ENCODE measurements around the gene DAPK3. TPM values are rescaled to one million over a fixed set of nuclear protein-coding genes. Genes with fewer than 3 reads are reported as not detected.

DAPK3 gene
- total RNA-seq, 1 experiment from 2014 or later: 38.1 TPM

DNA sequence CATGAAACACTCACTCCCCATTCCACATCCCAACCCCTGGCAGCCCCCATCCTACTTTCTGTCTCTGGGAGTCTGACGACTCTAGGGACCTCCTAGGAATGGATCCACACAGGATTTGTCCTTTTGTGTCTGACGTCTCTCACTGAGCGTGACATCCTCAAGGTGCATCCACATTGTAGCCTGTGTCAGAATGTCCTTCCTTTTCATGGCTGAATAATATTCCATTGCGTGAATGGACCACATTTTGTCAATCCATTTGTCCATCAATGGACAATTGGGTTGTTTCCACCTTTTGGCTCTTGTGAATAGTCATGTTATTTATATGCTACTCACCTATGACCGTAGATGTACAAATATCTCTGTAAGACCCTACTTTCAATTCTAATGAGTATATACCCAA, 54.9 kb downstream of the DAPK3 start:
- H3K4me1 ChIP-seq (replicated peaks; ENCODE audit: insufficient read depth): no peaks in the 10 kb centered on the region
- no peak overlapping the region for H3K4me2 ChIP-seq
- H3K9me2 ChIP-seq (ENCODE audit: insufficient read depth): no peaks in the 10 kb centered on the region
- H3K79me2 ChIP-seq (ENCODE audit: low read depth): no peaks in the 10 kb centered on the region
- peaks cover 9% of the 10 kb centered on the region; the same call in 1 of the 2 replicates for H3K27me3 ChIP-seq (ENCODE audit: insufficient read depth, low read depth)
- H4K20me1 ChIP-seq (ENCODE audit: insufficient read depth): no peaks in the 10 kb centered on the region
- intact Hi-C loops (cut with micrococcal nuclease; ENCODE audit: unreplicated experiment): no loop called here
- no peak overlapping the region for H3K4me3 ChIP-seq
- no peak overlapping the region for H3K27ac ChIP-seq
- no peaks in the 10 kb centered on the region for H3F3A ChIP-seq (ENCODE audit: insufficient read depth, low read depth)
- TF ChIP-seq EZH2 (IDR thresholded peaks at IDR 0.05; ENCODE audit: low read depth): no peak
- TF ChIP-seq, protein P1, sequence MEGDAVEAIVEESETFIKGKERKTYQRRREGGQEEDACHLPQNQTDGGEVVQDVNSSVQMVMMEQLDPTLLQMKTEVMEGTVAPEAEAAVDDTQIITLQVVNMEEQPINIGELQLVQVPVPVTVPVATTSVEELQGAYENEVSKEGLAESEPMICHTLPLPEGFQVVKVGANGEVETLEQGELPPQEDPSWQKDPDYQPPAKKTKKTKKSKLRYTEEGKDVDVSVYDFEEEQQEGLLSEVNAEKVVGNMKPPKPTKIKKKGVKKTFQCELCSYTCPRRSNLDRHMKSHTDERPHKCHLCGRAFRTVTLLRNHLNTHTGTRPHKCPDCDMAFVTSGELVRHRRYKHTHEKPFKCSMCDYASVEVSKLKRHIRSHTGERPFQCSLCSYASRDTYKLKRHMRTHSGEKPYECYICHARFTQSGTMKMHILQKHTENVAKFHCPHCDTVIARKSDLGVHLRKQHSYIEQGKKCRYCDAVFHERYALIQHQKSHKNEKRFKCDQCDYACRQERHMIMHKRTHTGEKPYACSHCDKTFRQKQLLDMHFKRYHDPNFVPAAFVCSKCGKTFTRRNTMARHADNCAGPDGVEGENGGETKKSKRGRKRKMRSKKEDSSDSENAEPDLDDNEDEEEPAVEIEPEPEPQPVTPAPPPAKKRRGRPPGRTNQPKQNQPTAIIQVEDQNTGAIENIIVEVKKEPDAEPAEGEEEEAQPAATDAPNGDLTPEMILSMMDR (conservative IDR thresholded peaks at IDR 0.05): no peak
- H3K9me3 ChIP-seq (ENCODE audit: insufficient read depth, low read depth): no peaks in the 10 kb centered on the region
- ChIA-PET POLR2A (ENCODE audit: unreplicated experiment) (no interaction called here), CTCF (no interaction called here)
- no peaks in the 10 kb centered on the region for H3K36me3 ChIP-seq (ENCODE audit: low read depth)
- no peak overlapping the region for H2AFZ ChIP-seq
- DNase-seq: no peak
- BruUV-seq (replicated peaks): no TSS peak

DNA sequence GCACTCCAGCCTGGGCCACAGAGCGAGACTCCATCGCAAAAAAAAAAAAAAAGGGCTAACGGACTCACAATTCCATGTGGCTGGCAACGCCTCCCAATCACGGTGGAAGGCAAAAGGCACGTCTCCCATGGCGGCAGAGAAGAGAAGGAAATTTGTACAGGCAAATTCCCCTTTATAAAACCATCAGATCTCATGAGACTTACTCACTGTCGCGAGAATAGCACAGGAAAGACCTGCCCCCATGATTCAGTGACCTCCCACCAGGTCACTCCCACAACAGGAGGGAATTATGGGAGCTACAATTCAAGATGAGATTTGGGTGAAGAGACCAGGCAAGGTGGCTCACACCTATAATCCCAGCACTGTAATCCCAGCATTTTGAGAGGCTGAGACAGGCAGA, 56.7 kb downstream of the DAPK3 start:
- no peak overlapping the region for H3K4me2 ChIP-seq
- TF ChIP-seq, protein P1 (conservative IDR thresholded peaks at IDR 0.05): no peak
- no peak for TF ChIP-seq EZH2 (IDR thresholded peaks at IDR 0.05; ENCODE audit: low read depth)
- H4K20me1 ChIP-seq (ENCODE audit: insufficient read depth): no peaks in the 10 kb centered on the region

DNA sequence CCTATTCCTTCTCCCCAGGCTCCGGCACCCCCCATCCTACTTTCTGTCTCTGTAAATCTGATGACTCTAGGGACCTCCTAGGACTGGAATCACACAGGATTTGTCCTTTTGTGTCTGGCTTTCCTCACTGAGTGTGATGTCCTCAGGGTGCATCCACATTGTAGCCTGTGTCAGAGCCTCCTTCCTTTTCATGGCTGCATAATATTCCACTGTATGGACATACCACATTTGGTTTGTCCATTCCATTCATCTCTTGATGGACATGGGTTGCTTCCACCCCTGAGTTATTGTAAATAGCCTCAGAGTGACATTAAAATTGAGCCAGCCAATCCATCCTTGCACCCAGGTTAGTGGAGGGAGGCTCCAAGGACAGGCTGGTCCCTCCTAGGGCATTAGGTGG, 60.8 kb downstream of the DAPK3 start:
- Histone ChIP-seq H3F3A (ENCODE audit: insufficient read depth, low read depth) (no peaks in the 10 kb centered on the region), H3K79me2 (ENCODE audit: low read depth) (no peaks in the 10 kb centered on the region), H3K9me2 (ENCODE audit: insufficient read depth) (no peaks in the 10 kb centered on the region), H4K20me1 (ENCODE audit: insufficient read depth) (no peaks in the 10 kb centered on the region), H3K27me3 (ENCODE audit: insufficient read depth, low read depth) (peaks cover 18% of the 10 kb centered on the region), H2AFZ (no peak overlapping the region), H3K4me1 (replicated peaks; ENCODE audit: insufficient read depth) (no peaks in the 10 kb centered on the region), H3K36me3 (ENCODE audit: low read depth) (no peaks in the 10 kb centered on the region), H3K27ac (no peak overlapping the region), H3K4me2 (no peak overlapping the region), H3K4me3 (no peak overlapping the region), H3K9me3 (ENCODE audit: insufficient read depth, low read depth) (no peaks in the 10 kb centered on the region)
- ChIA-PET CTCF (no interaction called here), POLR2A (ENCODE audit: unreplicated experiment) (no interaction called here)
- BruUV-seq (replicated peaks): no TSS peak
- DNase-seq: no peak
- intact Hi-C loops (cut with micrococcal nuclease; ENCODE audit: unreplicated experiment): no loop called here
- TF ChIP-seq, protein P1 (conservative IDR thresholded peaks at IDR 0.05): no peak
- TF ChIP-seq EZH2 (IDR thresholded peaks at IDR 0.05; ENCODE audit: low read depth): no peak

More for the DNA sequence above, 56.7 kb downstream of the DAPK3 start:
- intact Hi-C loops (cut with micrococcal nuclease; ENCODE audit: unreplicated experiment): no loop called here
- H3K9me3 ChIP-seq (ENCODE audit: insufficient read depth, low read depth): no peaks in the 10 kb centered on the region
- ChIA-PET CTCF (interaction anchor here (0.6 kb wide), 1 partner anchor 19 kb away, joined by 12 read pairs; no protein-coding TSS in a partner anchor), POLR2A (ENCODE audit: unreplicated experiment) (no interaction called here)
- H3K27me3 ChIP-seq (ENCODE audit: insufficient read depth, low read depth): peaks cover 4% of the 10 kb centered on the region; the same call in 1 of the 2 replicates
- no peak for DNase-seq
- no TSS peak for BruUV-seq (replicated peaks)
- no peaks in the 10 kb centered on the region for H3F3A ChIP-seq (ENCODE audit: insufficient read depth, low read depth)
- no peak overlapping the region for H3K4me3 ChIP-seq
- no peaks in the 10 kb centered on the region for H3K79me2 ChIP-seq (ENCODE audit: low read depth)
- H3K27ac ChIP-seq: no peak overlapping the region
- H3K4me1 ChIP-seq (replicated peaks; ENCODE audit: insufficient read depth): no peaks in the 10 kb centered on the region
- no peaks in the 10 kb centered on the region for H3K9me2 ChIP-seq (ENCODE audit: insufficient read depth)
- H2AFZ ChIP-seq: no peak overlapping the region
- H3K36me3 ChIP-seq (ENCODE audit: low read depth): no peaks in the 10 kb centered on the region

Small RNA genes lying within 50 kb of the gene (microRNA-seq; reads per million reads assigned to microRNA genes)
- gene MIR637 (ENCODE audit: borderline number of aligned reads, borderline replicate concordance): not detected

Other genes starting within 250 kb of the DAPK3 start
- 16.0 and 22.1 TPM in 2 replicates for gene APBA3, start 209.4 kb downstream of the DAPK3 start, total RNA-seq (2021)
- 31.6 and 42.0 TPM in 2 replicates for gene MRPL54, start 208.4 kb downstream of the DAPK3 start, total RNA-seq (2021)
- gene RAX2, start 198.9 kb downstream of the DAPK3 start, total RNA-seq (2021): not detected in 2 replicates
- not detected in 2 replicates for gene MATK, start 184.7 kb downstream of the DAPK3 start, total RNA-seq (2021)
- not detected in 2 replicates for gene ZFR2, start 102.1 kb downstream of the DAPK3 start, total RNA-seq (2021)
- not detected in 2 replicates for gene ATCAY, start 90.4 kb downstream of the DAPK3 start, total RNA-seq (2021)
- gene NMRK2, start 38.0 kb downstream of the DAPK3 start, total RNA-seq (2021): not detected in 2 replicates
- gene EEF2, start 14.4 kb upstream of the DAPK3 start, total RNA-seq (2021): 1,471 and 1,742 TPM in 2 replicates
- 25.5 and 26.5 TPM in 2 replicates for gene PIAS4, start 36.6 kb upstream of the DAPK3 start, total RNA-seq (2021)
- gene ZBTB7A, start 95.8 kb upstream of the DAPK3 start, total RNA-seq (2021): 41.2 and 48.2 TPM in 2 replicates
- 160 and 211 TPM in 2 replicates for gene MAP2K2, start 153.0 kb upstream of the DAPK3 start, total RNA-seq (2021)
- not detected in 2 replicates for gene CREB3L3, start 182.5 kb upstream of the DAPK3 start, total RNA-seq (2021)
- 22.2 and 23.2 TPM in 2 replicates for gene SIRT6, start 211.5 kb upstream of the DAPK3 start, total RNA-seq (2021)
- 0.79 and 1.0 TPM in 2 replicates for gene ANKRD24, start 211.6 kb upstream of the DAPK3 start, total RNA-seq (2021)

All from PC-9 (cell line).